Ovary (tissue), 9 donors: Measurements from ENCODE around the gene GPR137B. TPM values are rescaled to one million over a fixed set of nuclear protein-coding genes. Genes with fewer than 3 reads are reported as not detected.

Source experiments
- DNase-seq, 5 donors: peaks; one replicate each; pipeline ENCODE4 v3.0.0-alpha.2; 2019 to 2020
- H3K27ac ChIP-seq, 2 donors: fragments of 200-600 bp; one replicate each; pipeline versions ENCODE4 v1.5.1 to v1.8.0; 2019 to 2022
- H3K27me3 ChIP-seq: fragments of 200-600 bp; one replicate; pipeline ENCODE4 v1.8.0; 2022
- H3K36me3 ChIP-seq: fragments of 200-600 bp; sonication (generic); one replicate; pipeline ENCODE4 v1.5.1; 2019
- H3K4me1 ChIP-seq: one replicate; pipeline ENCODE4 v1.8.1; 2013; ENCODE audit warnings: mild to moderate bottlenecking, moderate library complexity; ENCODE audit not compliant: insufficient read depth
- H3K4me3 ChIP-seq: fragments of 200-600 bp; sonication (generic); one replicate; pipeline ENCODE4 v1.5.1; 2017
- H3K9me3 ChIP-seq, 2 donors: fragments of 200-600 bp in 1 of 2; sonication (generic) in 1 of 2; one replicate each; pipeline versions ENCODE4 v1.5.1 to v1.8.1; 2013 to 2019; ENCODE audit warnings: mild to moderate bottlenecking in 1 of 2, moderate library complexity in 1 of 2
- EP300 ChIP-seq: sonication (generic); formaldehyde crosslinking; IDR thresholded peaks from one replicate; pipeline ENCODE4 v1.6.1; 2017; ENCODE audit warnings: antibody characterized with exemption
- POLR2A ChIP-seq: fragments of 450-650 bp; IDR thresholded peaks from one replicate; pipeline ENCODE4 v1.6.1; 2017; ENCODE audit warnings: antibody characterized with exemption, mild to moderate bottlenecking, moderate library complexity
- WGBS, 3 donors: extraction: QIAGEN DNeasy Blood & Tissue Kit in 1 of 3; methylation state at CpG; one replicate each; pipeline versions ENCODE4 v1.1.5 to v1.1.7; 2013 to 2017; 5-methylcytosine and 5-hydroxymethylcytosine counted together
- intact Hi-C, 4 donors: fragments of 100-400 bp; cut with DNase I; formaldehyde crosslinking; loops; one replicate each; pipeline versions ENCODE4 v1.11.0 to v1.15.1; 2022 to 2023
- polyA plus RNA-seq, 2 donors: library from polyadenylated mRNA; stranded (reverse); fragments of 200-250 nt in 1 of 2; fragments of 350-450 nt in 1 of 2; fragmentation: Illumina TruSeq in 1 of 2; extraction: RNeasy Lipid Tissue Mini Kit (QIAGEN cat#74804) in 1 of 2; gene quantifications; one replicate each; pipeline ENCODE4 v1.2.3, GENCODE V29; 2013 to 2014
- total RNA-seq, 7 donors: library from RNA; depleted of rRNA in 2 of 7; stranded (reverse); fragments of >200 nt in 2 of 7; fragmentation: NEBNext Ultra II Directional in 3 of 7; extraction: Animal tissue kit (Norgen Biotek cat#: 25700) in 3 of 7; gene quantifications; one replicate each; pipeline versions ENCODE4 v1.1.0 to v1.2.4, GENCODE V29; 2016 to 2023
- TF ChIP-seq, protein P1 (sequence below), 3 donors: fragments of 450-650 bp in 2 of 3; fragments of 200-600 bp in 1 of 3; IDR thresholded peaks; one replicate each; pipeline versions ENCODE4 v1.5.1 to v1.8.0; 2016 to 2022; ENCODE audit warnings: antibody characterized with exemption in 3 of 3, mild to moderate bottlenecking in 1 of 3
- donor health status: DM: no; HTN: no; CAD: no; lungs with moderate emphysema.
- donor health status: DM: no; HTN: no; CAD: no.
- donor health status: Bipolar disorder and iron deficiency.
- donor health status: DM: yes; HTN: yes; CAD: no.
- donor health status: DM: no; HTN: no; CAD: no.
- donor health status: DM: yes; HTN: yes; CAD: no.

Gene GPR137B
- total and polyA plus RNA-seq, 9 donors, result 10.8 to 35.2 (median 13.7) TPM

DNA sequence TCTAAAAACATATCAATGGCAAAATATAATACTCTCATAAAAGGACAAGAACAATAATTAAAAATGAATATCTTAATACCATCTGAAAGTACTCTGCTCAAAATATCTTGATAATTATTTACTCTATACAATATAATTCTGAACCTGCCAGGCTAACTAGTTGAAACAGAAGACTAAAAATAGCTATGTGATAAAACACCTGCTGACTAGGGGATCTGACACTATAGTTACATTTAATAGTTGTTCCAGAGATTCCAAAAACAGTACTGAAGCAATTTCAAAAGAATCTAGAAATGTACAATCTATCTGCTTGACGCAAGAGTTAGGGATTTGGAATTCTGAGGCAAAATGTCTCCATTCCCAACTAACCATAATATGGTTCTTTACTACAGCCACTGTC, 109.2 kb downstream of the GPR137B start:
- Histone ChIP-seq H3K4me3 (no peak overlapping the region), H3K36me3 (no peaks in the 10 kb centered on the region), H3K27me3 (no peaks in the 10 kb centered on the region), H3K4me1 (no peaks in the 10 kb centered on the region), H3K9me3 (no peaks in the 10 kb centered on the region), H3K27ac (no peak overlapping the region)
- WGBS, 3 donors, result 91 to 95% (median 91%) methylated on average over 1 of the region's 1 CpG
- intact Hi-C loops, result no loop called here
- TF ChIP-seq, protein P1, sequence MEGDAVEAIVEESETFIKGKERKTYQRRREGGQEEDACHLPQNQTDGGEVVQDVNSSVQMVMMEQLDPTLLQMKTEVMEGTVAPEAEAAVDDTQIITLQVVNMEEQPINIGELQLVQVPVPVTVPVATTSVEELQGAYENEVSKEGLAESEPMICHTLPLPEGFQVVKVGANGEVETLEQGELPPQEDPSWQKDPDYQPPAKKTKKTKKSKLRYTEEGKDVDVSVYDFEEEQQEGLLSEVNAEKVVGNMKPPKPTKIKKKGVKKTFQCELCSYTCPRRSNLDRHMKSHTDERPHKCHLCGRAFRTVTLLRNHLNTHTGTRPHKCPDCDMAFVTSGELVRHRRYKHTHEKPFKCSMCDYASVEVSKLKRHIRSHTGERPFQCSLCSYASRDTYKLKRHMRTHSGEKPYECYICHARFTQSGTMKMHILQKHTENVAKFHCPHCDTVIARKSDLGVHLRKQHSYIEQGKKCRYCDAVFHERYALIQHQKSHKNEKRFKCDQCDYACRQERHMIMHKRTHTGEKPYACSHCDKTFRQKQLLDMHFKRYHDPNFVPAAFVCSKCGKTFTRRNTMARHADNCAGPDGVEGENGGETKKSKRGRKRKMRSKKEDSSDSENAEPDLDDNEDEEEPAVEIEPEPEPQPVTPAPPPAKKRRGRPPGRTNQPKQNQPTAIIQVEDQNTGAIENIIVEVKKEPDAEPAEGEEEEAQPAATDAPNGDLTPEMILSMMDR (IDR thresholded peaks at IDR 0.05), result no peak
- TF ChIP-seq POLR2A, result no peak
- no peak for TF ChIP-seq EP300
- no peak for DNase-seq

DNA sequence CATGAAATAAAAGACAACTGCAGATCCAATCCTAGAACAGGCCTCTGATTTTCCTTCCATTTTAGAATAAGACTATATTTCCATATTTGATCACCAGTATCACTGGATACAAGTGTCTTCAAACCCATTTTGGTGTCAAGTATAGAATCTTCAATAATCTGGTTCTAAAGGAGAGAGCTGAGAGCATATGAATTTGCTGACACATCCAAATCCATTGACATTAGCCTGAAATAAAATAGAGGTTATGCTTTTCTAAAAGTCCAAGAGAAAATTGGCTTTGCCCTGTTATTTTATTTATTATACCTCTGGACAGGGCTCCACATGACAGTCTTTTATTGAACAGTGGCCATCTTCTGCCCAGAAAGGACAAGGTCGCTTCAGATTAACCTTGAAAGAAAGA, 110.8 kb downstream of the GPR137B start:
- H3K27me3 ChIP-seq, result no peaks in the 10 kb centered on the region
- 91 to 100% (median 95%) methylated on average over 1 of the region's 1 CpG for WGBS, 3 donors
- no peaks in the 10 kb centered on the region for H3K9me3 ChIP-seq
- no peak overlapping the region for H3K4me3 ChIP-seq
- H3K36me3 ChIP-seq, result no peaks in the 10 kb centered on the region
- no peak overlapping the region for H3K27ac ChIP-seq
- no peak for DNase-seq
- H3K4me1 ChIP-seq, result no peaks in the 10 kb centered on the region
- intact Hi-C loops, result no loop called here
- TF ChIP-seq EP300, result no peak
- TF ChIP-seq, protein P1 (IDR thresholded peaks at IDR 0.05), result no peak
- no peak for TF ChIP-seq POLR2A

DNA sequence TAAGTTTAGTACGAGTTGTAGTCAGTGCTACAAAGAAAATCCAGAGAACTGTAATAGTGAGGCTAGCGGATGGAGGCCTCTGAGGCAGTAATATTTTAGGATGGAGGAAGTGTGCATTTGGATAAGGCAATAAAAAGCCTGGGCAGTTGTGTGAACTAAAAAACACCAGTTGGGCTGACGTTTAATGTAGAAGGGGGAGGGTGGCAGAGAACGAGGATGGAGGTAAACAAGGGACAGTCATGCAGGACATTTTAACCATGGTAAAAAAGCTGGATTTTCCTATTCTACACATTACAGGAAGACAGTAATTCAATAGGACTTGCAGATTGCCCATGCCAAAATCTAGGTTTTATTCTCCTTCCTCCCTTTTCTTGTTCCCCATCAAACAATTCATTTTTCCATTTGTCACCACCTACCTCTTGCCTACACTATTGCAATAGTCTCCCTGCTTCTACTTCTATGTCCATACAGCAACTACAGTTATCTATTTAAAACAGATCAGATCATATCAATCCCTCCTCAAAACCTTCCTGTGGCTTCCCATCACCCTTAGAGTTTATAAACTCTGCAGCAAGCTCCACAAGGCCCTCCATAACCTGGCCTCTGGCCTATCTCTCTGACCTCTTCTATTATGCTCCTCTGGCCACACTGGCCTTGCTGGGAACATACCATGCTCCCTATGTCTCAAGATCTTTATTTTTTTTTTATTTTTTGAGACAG, 111.7 kb downstream of the GPR137B start:
- Histone ChIP-seq H3K4me1 (no peaks in the 10 kb centered on the region), H3K36me3 (no peaks in the 10 kb centered on the region), H3K27ac (no peak overlapping the region), H3K4me3 (no peak overlapping the region), H3K27me3 (no peaks in the 10 kb centered on the region), H3K9me3 (no peaks in the 10 kb centered on the region)
- intact Hi-C loops, result no loop called here
- TF ChIP-seq POLR2A, result no peak
- TF ChIP-seq EP300, result no peak
- TF ChIP-seq, protein P1 (IDR thresholded peaks at IDR 0.05), result no peak
- WGBS, 3 donors, result 77 to 85% (median 78%) methylated on average over 4 of the region's 4 CpGs
- DNase-seq, result no peak

DNA sequence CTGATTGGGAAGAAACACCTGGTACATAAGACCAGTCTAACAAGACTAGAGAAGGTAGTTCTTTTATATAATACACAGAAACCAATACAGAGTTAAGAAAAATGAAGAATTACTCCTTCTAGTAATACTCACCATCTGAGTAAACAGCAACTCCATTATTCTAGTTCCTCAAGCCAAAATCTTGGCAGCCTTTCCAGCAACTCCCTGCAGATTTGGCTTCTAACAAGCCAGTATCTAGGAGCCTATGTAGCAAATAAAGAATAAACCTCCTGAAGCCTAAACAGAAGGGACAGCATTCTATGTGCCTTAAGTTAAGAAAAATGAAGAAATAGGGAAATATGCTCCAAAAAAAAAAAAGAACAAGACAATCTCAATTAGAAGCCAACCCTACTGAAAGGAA, 114.9 kb downstream of the GPR137B start:
- Histone ChIP-seq H3K4me3 (no peak overlapping the region), H3K27ac (no peak overlapping the region), H3K4me1 (no peaks in the 10 kb centered on the region), H3K27me3 (no peaks in the 10 kb centered on the region), H3K36me3 (no peaks in the 10 kb centered on the region), H3K9me3 (no peaks in the 10 kb centered on the region)
- TF ChIP-seq EP300 (no peak), POLR2A (no peak)
- TF ChIP-seq, protein P1 (IDR thresholded peaks at IDR 0.05), result no peak
- no peak for DNase-seq
- intact Hi-C loops, result no loop called here
